BE2C (cell line): ENCODE measurements around the gene PSMD5.

Experiments
- DNase-seq: peaks from one replicate; pipeline ENCODE4 v3.0.0-alpha.2; 2020
- H3K27me3 ChIP-seq: fragments of 250-450 bp; sonication (Bioruptor Pico); 2 replicates; pipeline ENCODE4 v1.5.1; 2020; ENCODE audit warnings: mild to moderate bottlenecking
- H3K36me3 ChIP-seq: fragments of 250-450 bp; sonication (Bioruptor Pico); 2 replicates; pipeline ENCODE4 v1.5.1; 2020; ENCODE audit warnings: mild to moderate bottlenecking
- H3K4me1 ChIP-seq: fragments of 250-450 bp; sonication (Bioruptor Pico); 2 replicates; pipeline ENCODE4 v1.5.1; 2020
- H3K4me3 ChIP-seq: 2 replicates; pipeline ENCODE4 v1.5.1; 2011; ENCODE audit warnings: low read depth, low read length
- H3K9me3 ChIP-seq: fragments of 250-450 bp; sonication (Bioruptor Pico); 2 replicates; pipeline ENCODE4 v1.5.1; 2020
- CTCF ChIP-seq: IDR thresholded peaks from 2 replicates; pipeline ENCODE4 v1.5.1; 2012; ENCODE audit warnings: mild to moderate bottlenecking, low read depth, low read length

Gene PSMD5

DNA sequence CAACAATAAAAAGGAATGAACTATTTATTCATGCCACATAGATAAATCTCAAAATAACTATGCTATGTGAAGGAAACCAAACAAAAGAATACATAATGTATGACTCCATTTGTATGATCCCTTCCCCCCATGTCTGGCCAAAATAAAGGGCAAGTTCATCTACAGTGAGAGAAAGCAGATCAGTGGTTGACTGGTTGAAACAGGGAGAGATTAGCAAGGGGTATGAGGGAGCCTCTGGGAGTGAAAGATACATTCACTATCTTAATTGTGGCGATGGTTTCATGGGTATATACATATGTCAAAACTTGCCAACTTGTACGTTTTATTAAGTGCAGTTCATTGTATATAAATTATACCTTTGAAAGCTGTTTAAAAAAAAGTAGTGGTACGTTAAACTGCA lies 4.8 kb downstream of the PSMD5 start:
- Histone ChIP-seq H3K27me3 (no peaks in the 10 kb centered on the region), H3K4me1 (no peaks in the 10 kb centered on the region; the same call in 1 of the 2 replicates), H3K4me3 (no peak overlapping the region), H3K36me3 (peaks cover 26% of the 10 kb centered on the region), H3K9me3 (no peaks in the 10 kb centered on the region)
- no peak for TF ChIP-seq CTCF
- no peak for DNase-seq

DNA sequence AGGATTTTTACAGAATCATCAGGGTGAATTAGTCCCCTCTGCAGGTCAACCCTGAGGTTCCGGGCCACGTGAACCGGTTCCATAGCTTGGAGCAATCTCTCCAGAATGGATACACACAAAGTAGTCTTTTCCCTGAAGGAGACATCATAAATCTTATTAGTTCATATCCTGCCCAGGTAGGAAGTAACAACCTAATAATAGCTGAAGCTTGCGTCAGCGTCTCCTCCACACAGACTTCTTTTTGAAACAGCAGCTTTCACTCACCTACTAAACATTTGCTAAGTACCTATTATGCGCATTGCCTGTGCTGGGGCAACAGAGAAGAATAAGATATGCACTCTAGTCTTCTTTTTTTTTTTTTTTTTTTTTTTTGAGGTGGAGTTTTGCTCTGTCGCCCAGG lies 9.4 kb downstream of the PSMD5 start:
- no peak for TF ChIP-seq CTCF
- DNase-seq, result no peak
- peaks cover 49% of the 10 kb centered on the region for H3K36me3 ChIP-seq
- no peaks in the 10 kb centered on the region for H3K9me3 ChIP-seq
- H3K4me1 ChIP-seq, result no peaks in the 10 kb centered on the region
- H3K27me3 ChIP-seq, result no peaks in the 10 kb centered on the region
- H3K4me3 ChIP-seq, result no peak overlapping the region

DNA sequence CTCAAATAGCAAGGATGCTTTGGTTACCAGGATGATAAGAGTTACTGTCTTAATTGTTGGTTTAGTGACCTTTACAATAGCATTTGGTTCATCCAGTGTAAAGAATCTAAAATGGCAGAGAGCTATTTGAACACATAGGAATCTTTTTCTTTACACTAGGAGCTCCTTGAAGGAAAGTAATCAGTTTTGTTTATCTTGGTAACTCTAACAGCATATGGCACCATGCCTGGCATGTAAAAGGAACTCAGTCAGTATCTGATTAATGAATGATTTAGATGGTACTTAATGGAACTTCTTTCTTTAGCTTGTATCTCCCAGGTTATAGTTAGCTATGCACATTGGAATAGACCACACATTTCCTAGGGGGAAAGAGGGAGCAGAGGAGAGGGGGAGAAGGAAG lies 9.9 kb downstream of the PSMD5 start:
- no peak for DNase-seq
- no peak for TF ChIP-seq CTCF
- H3K4me1 ChIP-seq, result no peaks in the 10 kb centered on the region
- H3K27me3 ChIP-seq, result no peaks in the 10 kb centered on the region
- no peak overlapping the region for H3K4me3 ChIP-seq
- peaks cover 46% of the 10 kb centered on the region for H3K36me3 ChIP-seq
- no peaks in the 10 kb centered on the region for H3K9me3 ChIP-seq

GRCh38 chr9:120830865-120831264 lies 11.9 kb downstream of the PSMD5 start:
- TF ChIP-seq CTCF, result no peak
- DNase-seq, result no peak
- Histone ChIP-seq H3K27me3 (no peaks in the 10 kb centered on the region), H3K4me3 (no peak overlapping the region), H3K36me3 (peaks cover 55% of the 10 kb centered on the region), H3K4me1 (no peaks in the 10 kb centered on the region), H3K9me3 (no peaks in the 10 kb centered on the region)

DNA sequence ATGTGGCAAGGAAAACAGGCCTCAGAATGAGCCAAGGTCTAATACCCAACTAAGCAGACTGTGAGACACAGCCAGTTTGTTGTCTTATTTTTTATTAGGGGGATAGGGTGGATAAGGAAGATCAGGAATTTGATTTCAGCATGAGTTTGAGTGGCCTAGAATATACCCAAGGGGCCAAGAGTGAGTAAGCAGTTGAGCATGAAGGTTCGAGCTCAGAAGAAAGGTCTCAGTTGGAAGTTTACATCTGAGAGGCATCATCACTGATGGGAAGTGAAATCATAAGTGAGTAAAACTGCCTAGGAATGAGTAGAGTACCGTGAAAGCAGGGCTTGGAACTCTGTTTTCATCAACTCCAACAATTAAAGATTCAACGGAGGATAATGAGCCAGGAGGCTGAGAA lies 12.6 kb downstream of the PSMD5 start:
- no peak for DNase-seq
- no peak for TF ChIP-seq CTCF
- Histone ChIP-seq H3K4me1 (no peaks in the 10 kb centered on the region), H3K9me3 (no peaks in the 10 kb centered on the region), H3K27me3 (no peaks in the 10 kb centered on the region), H3K36me3 (peaks cover 60% of the 10 kb centered on the region), H3K4me3 (no peak overlapping the region)

DNA sequence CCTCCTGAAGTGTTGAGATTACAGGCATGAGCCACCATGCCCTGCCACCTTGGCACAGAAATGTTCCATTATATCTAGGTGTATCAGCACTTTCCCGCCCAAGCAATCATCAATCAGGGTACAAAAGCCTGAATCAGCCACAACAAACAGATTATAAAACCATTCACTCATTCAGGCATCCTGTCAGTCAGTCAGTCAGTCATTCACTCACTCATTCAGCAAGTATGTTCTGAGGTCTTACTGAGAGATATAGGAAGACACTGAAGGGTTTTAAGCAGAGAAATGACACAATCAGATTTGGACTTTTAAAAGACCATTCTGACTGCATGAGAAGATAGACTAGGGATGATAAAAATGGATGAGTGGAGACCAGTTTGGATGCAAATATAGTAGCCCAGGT lies 13.1 kb downstream of the PSMD5 start:
- H3K27me3 ChIP-seq, result no peaks in the 10 kb centered on the region
- H3K4me3 ChIP-seq, result no peak overlapping the region
- no peaks in the 10 kb centered on the region for H3K4me1 ChIP-seq
- no peak for DNase-seq
- TF ChIP-seq CTCF, result no peak
- H3K36me3 ChIP-seq, result peaks cover 63% of the 10 kb centered on the region
- no peaks in the 10 kb centered on the region for H3K9me3 ChIP-seq
